SU-DHL-6 (cell line): ENCODE data around the gene SEPTIN3.

ENCODE experiments used
- H2AFZ ChIP-seq: fragments of 200-600 bp; sonication (generic); 2 replicates; pipeline ENCODE4 v1.6.1; 2014; ENCODE audit warnings: low read depth, mild to moderate bottlenecking, moderate library complexity, mixed read lengths, antibody characterized with exemption, low read length; ENCODE audit not compliant: severe bottlenecking
- H3F3A ChIP-seq: fragments of 200-600 bp; shearing (Covaris generic); 2 replicates; pipeline ENCODE4 v1.6.0; 2016; ENCODE audit warnings: antibody characterized with exemption, mild to moderate bottlenecking; ENCODE audit not compliant: insufficient read depth
- H3K27ac ChIP-seq: fragments of 200-600 bp; sonication (generic); 2 replicates; pipeline ENCODE4 v1.5.1; 2016; ENCODE audit warnings: low read depth, mild to moderate bottlenecking, low read length, moderate library complexity, mixed read lengths
- H3K27me3 ChIP-seq: fragments of 200-600 bp; sonication (generic), shearing (Covaris generic); 2 replicates; pipeline ENCODE4 v1.6.0; 2014; ENCODE audit warnings: mild to moderate bottlenecking, low read length
- H3K36me3 ChIP-seq: fragments of 200-600 bp; sonication (generic); 2 replicates; pipeline ENCODE4 v1.6.1; 2014; ENCODE audit warnings: mild to moderate bottlenecking, low read length, mixed read lengths
- H3K4me2 ChIP-seq: fragments of 300-600, 200-600 bp; shearing (Covaris generic), sonication (generic); 2 replicates; pipeline ENCODE4 v1.6.0; 2014; ENCODE audit warnings: low read length, low read depth, mild to moderate bottlenecking; ENCODE audit not compliant: poor library complexity, severe bottlenecking
- H3K4me3 ChIP-seq: fragments of 200-600 bp; sonication (generic); 2 replicates; pipeline ENCODE4 v1.5.1; 2014; ENCODE audit warnings: antibody characterized with exemption, low read length, mild to moderate bottlenecking, mixed read lengths; ENCODE audit not compliant: insufficient read depth, poor library complexity, severe bottlenecking
- H3K79me2 ChIP-seq: fragments of 200-600 bp; sonication (generic); 2 replicates; pipeline ENCODE4 v1.6.1; 2014; ENCODE audit warnings: mild to moderate bottlenecking, low read length, moderate library complexity; ENCODE audit not compliant: insufficient read depth
- H3K9ac ChIP-seq: fragments of 200-600 bp; sonication (generic); 2 replicates; pipeline ENCODE4 v1.7.0; 2014; ENCODE audit warnings: mild to moderate bottlenecking, low read length
- H3K9me2 ChIP-seq: fragments of 200-600 bp; sonication (generic); replicated peaks from 2 replicates; pipeline ENCODE4 v1.6.1; 2014; ENCODE audit warnings: low read length; ENCODE audit not compliant: insufficient read depth
- H3K9me3 ChIP-seq: fragments of 200-600 bp; sonication (generic); 2 replicates; pipeline ENCODE4 v1.6.1; 2014; ENCODE audit warnings: low read length, mixed read lengths; ENCODE audit not compliant: insufficient read depth
- H4K20me1 ChIP-seq: fragments of 200-600 bp; sonication (generic); 2 replicates; pipeline ENCODE4 v1.6.1; 2014; ENCODE audit warnings: low read depth, mild to moderate bottlenecking, antibody characterized with exemption, low read length, moderate library complexity, mixed read lengths
- EZH2phosphoT487 ChIP-seq: fragments of 200-600 bp; sonication (generic), shearing (Covaris generic); conservative IDR thresholded peaks from 2 replicates; pipeline ENCODE4 v1.6.1; 2018; ENCODE audit warnings: mild to moderate bottlenecking, antibody characterized with exemption, low read length, moderate library complexity, mixed read lengths
- TF ChIP-seq, protein P1 (sequence below): fragments of 200-600 bp; sonication (generic); IDR thresholded peaks from one replicate; pipeline ENCODE4 v1.5.1; 2017; ENCODE audit warnings: antibody characterized with exemption, mild to moderate bottlenecking, low read length, moderate library complexity; ENCODE audit not compliant: insufficient read depth, poor library complexity, severe bottlenecking

The SEPTIN3 gene

DNA sequence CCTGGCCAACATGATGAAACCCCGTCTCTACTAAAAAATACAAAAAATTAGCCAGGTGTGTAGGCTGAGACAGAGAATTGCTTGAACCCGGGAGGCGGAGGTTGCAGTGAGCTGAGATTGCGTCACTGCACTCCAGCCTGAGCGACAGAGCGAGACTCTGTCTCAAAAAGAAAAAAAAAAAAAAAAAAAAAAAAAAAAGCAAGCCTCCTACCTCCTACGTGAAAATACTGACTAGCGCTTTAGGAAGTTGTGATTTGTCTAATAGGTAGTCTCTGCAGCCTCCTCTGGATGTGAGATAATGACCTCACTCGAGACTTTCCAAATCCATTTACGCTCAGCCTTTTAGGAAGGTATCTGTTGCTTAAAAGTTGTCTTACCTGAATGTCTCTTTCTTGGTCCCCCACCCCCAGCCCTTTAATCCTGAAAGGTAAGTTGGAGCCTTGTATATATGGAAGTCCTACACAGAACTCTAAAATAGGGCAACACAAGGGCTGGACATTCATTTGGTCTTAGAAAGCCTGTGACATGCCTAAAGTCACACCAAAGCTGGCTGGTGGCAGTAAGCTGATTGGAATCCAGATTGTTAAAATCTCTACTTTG, 5.5 kb downstream of the SEPTIN3 start:
- no peaks in the 10 kb centered on the region for H3K27me3 ChIP-seq
- H3K4me3 ChIP-seq, result no peak overlapping the region
- H2AFZ ChIP-seq, result no peak overlapping the region
- no peaks in the 10 kb centered on the region for H4K20me1 ChIP-seq
- no peaks in the 10 kb centered on the region for H3K9me2 ChIP-seq
- no peaks in the 10 kb centered on the region for H3F3A ChIP-seq
- no peaks in the 10 kb centered on the region for H3K9me3 ChIP-seq
- H3K4me2 ChIP-seq, result no peak overlapping the region
- no peak overlapping the region for H3K9ac ChIP-seq
- no peaks in the 10 kb centered on the region for H3K79me2 ChIP-seq
- no peak overlapping the region for H3K27ac ChIP-seq
- TF ChIP-seq EZH2phosphoT487, result no peak
- TF ChIP-seq, protein P1, sequence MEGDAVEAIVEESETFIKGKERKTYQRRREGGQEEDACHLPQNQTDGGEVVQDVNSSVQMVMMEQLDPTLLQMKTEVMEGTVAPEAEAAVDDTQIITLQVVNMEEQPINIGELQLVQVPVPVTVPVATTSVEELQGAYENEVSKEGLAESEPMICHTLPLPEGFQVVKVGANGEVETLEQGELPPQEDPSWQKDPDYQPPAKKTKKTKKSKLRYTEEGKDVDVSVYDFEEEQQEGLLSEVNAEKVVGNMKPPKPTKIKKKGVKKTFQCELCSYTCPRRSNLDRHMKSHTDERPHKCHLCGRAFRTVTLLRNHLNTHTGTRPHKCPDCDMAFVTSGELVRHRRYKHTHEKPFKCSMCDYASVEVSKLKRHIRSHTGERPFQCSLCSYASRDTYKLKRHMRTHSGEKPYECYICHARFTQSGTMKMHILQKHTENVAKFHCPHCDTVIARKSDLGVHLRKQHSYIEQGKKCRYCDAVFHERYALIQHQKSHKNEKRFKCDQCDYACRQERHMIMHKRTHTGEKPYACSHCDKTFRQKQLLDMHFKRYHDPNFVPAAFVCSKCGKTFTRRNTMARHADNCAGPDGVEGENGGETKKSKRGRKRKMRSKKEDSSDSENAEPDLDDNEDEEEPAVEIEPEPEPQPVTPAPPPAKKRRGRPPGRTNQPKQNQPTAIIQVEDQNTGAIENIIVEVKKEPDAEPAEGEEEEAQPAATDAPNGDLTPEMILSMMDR, result no peak
- H3K36me3 ChIP-seq, result no peaks in the 10 kb centered on the region

- no peak overlapping the region for H3K4me3 ChIP-seq
- no peaks in the 10 kb centered on the region for H4K20me1 ChIP-seq
- no peak overlapping the region for H3K27ac ChIP-seq
- TF ChIP-seq, protein P1, result no peak
- no peak for TF ChIP-seq EZH2phosphoT487
- no peaks in the 10 kb centered on the region for H3K36me3 ChIP-seq
- H3K9me3 ChIP-seq, result no peaks in the 10 kb centered on the region
- H3K9ac ChIP-seq, result no peak overlapping the region
- H3K9me2 ChIP-seq, result no peaks in the 10 kb centered on the region
- no peaks in the 10 kb centered on the region for H3K27me3 ChIP-seq
- no peaks in the 10 kb centered on the region for H3F3A ChIP-seq
- no peak overlapping the region for H2AFZ ChIP-seq
- no peaks in the 10 kb centered on the region for H3K79me2 ChIP-seq
- H3K4me2 ChIP-seq, result no peak overlapping the region
Observed at GRCh38 chr22:41975299-41976069, 6.2 kb downstream of the SEPTIN3 start.

DNA sequence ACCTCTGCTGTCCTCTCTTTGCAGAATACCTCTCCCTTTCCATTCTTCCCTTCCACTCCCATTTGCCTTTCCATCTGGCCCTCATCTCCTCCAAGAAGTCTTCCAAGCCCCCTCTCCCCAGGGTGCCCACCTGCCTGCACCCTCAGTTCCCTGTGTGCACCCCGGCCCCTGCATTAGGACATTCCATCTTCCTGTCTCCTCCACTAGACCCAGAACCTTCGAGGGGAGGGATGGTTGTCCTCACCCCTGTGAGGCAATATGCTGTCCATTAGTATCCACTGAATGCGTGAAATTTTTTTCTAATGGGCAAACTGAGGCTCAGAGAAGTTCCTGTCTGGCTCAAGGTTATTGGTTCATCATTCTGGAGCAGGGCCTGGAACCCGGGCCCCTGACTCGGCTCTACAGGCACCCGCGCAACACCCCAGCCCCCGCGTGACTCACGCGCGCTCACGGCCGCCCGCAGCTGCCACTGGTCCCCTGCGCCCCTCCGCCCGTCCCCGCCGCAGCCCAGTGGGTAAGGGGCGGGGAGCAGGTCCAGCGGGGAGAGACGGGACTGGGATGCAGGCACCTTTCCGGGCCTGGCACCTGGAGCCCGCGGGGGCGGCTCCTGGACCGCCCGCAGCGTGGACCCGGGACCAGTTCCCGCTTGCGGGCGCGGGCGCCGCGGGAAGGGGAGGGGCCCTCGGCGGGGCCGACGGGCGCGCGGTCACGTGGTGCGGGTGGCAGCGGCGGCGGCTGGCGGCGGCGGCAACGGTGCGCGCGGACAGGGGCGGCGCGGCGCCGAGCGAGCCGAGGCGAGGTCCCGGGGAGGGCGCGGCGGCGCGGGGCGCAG, 7.0 kb downstream of the SEPTIN3 start:
- no peaks in the 10 kb centered on the region for H4K20me1 ChIP-seq
- peak overlapping the region; percentile 43 for H2AFZ ChIP-seq
- no peaks in the 10 kb centered on the region for H3K36me3 ChIP-seq
- TF ChIP-seq, protein P1, result no peak
- TF ChIP-seq EZH2phosphoT487, result no peak
- no peaks in the 10 kb centered on the region for H3K9me3 ChIP-seq
- H3K27ac ChIP-seq, result no peak overlapping the region
- H3K4me2 ChIP-seq, result peak overlapping the region; percentile 51
- H3K79me2 ChIP-seq, result no peaks in the 10 kb centered on the region
- peak overlapping the region; percentile 52 for H3K4me3 ChIP-seq
- H3K9me2 ChIP-seq, result no peaks in the 10 kb centered on the region
- H3F3A ChIP-seq, result no peaks in the 10 kb centered on the region
- H3K27me3 ChIP-seq, result no peaks in the 10 kb centered on the region
- peak overlapping the region; percentile 41 for H3K9ac ChIP-seq
